Tibial nerve (tissue), 4 donors: ENCODE results near the gene NCAM2.

Source experiments
- CTCF ChIP-seq, 5 experiments: fragments of 200-600 bp in 3 of 5; fragments of 450-650 bp in 2 of 5; sonication (generic) in 3 of 5; IDR thresholded peaks; one replicate each; pipeline ENCODE4 v1.5.1; 2016 to 2019; ENCODE audit warnings: antibody characterized with exemption in 5 of 5, mild to moderate bottlenecking in 3 of 5, moderate library complexity in 2 of 5
- EP300 ChIP-seq, 2 donors: sonication (generic); formaldehyde crosslinking; IDR thresholded peaks; one replicate each; pipeline ENCODE4 v1.6.1; 2017; ENCODE audit warnings: antibody characterized with exemption in 2 of 2, mild to moderate bottlenecking in 1 of 2
- POLR2A ChIP-seq, 2 donors: fragments of 450-650 bp; IDR thresholded peaks; one replicate each; pipeline ENCODE4 v1.6.1; 2017; ENCODE audit warnings: antibody characterized with exemption in 2 of 2, mild to moderate bottlenecking in 2 of 2, moderate library complexity in 2 of 2

GRCh38 chr21:21268061-21268471 lies 269.9 kb downstream of the NCAM2 start:
- no peak for TF ChIP-seq CTCF (IDR thresholded peaks at IDR 0.05)
- no peak for TF ChIP-seq EP300 (IDR thresholded peaks at IDR 0.05)
- no peak for TF ChIP-seq POLR2A (IDR thresholded peaks at IDR 0.05)
